ENCODE results near the gene PPP6R2.
"Not testable (repeated sequence)": the region's sequence is repeated elsewhere in the genome, so short reads cannot be mapped to it uniquely, and the experiment has no call there.

PPP6R2 gene

GRCh38 chr22:50346470-50346869 is 3.3 kb downstream of the PPP6R2 start:
- no peak for DNase-seq

GRCh38 chr22:50347157-50347556 is 4.0 kb downstream of the PPP6R2 start:
- DNase-seq, result no peak

DNA sequence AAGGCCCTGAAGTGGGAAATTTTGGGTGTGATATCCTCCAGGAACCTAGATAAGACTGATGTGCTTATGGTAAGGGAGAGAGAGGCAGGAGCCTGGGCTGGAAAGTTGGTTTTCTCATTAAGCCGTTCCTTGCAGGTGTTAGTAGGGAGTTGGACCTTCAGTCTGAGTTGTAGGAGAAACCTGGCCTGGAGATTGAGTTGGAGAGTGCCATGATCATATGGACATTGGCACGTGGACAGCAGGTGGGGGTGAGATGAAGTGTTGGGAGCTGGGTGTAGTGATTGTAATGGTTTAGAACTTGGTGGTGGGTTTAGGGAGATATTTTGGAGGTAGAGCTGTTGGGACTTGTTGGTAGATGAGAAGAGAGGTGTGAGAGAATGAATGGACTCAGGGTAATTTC is 4.9 kb downstream of the PPP6R2 start:
- DNase-seq, result no peak

GRCh38 chr22:50356186-50356585 is 13.1 kb downstream of the PPP6R2 start:
- no peak for DNase-seq

DNA sequence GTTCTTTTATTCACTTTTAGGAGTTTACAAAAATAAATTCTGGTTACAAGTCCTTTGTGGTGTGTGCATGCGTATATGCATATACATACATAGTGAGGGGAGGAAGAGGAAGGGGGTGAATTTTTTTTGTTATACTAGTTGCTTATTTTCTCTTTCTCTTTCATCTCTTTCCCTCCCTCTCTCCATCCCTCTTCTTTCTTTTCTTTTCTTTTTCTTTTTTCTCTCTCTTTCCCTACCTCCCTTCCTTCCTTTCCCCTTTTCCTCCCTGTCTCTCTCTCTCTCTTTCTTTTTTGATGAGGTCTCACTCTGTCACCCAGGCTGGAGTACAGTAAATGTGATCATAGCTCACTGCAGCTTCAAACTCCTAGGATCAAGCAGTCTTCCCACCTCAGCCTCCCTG is 14.1 kb downstream of the PPP6R2 start:
- no peak for DNase-seq

DNA sequence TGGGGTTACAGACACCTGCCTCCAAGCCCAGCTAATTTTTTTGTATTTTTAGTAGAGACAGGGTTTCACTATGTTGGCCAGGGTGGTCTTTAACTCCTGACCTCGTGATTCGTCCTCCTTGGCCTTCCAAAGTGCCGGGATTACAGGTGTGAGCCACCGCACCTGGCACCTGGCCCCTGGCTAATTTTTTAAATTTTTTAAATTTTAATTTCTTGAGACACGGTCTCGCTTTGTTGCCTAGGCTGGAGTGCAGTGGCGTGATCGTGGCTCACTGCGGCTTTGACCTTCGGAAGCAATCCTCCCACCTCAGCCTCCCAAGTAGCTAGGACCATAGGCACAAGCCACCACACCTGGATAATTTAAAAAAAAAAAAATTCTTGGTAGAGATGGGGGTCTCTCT is 14.6 kb downstream of the PPP6R2 start:
- no peak for DNase-seq

DNA sequence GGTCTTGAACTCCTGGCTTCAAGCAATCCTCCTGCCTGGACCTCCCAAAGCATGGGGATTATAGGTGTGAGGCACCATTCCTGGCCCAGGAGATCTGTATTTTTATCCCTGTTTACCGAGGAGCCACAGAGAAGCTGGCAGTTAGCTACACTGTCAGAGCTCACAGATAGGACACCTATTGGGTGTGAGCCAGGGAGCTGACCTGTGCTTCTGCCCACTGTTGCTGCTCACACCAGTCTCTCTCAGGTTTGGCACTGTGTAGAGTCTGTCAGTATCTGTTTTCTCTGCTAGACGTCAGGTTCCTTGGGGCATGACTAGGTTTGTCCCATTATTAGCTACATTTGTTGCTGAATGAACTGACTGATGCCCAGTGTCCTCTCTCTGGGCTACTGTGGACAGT is 17.5 kb downstream of the PPP6R2 start:
- no peak for DNase-seq

GRCh38 chr22:50361222-50361621 is 18.1 kb downstream of the PPP6R2 start:
- no peak for DNase-seq

DNA sequence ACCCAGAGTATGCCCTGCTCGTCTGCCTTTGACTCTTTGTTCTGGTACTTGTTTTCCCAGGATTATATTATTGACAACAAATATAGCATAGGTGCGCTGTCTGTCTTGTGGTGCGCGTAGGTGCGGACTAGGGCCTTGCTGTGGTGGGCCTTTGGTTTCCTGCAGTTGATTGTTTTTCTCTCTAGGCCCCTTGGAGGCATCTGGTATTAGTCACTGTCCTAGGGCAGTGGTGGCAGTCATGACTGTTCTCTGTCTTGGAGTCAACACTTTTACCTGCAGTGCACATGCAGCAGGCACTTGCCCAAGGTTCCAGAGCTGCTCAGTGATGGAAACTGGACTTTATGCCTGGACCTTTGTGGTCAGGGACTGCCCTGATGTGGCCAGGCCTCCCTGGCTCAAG is 18.6 kb downstream of the PPP6R2 start:
- no peak for DNase-seq

GRCh38 chr22:50363166-50363802 is 20.2 kb downstream of the PPP6R2 start:
- no peak for DNase-seq

DNA sequence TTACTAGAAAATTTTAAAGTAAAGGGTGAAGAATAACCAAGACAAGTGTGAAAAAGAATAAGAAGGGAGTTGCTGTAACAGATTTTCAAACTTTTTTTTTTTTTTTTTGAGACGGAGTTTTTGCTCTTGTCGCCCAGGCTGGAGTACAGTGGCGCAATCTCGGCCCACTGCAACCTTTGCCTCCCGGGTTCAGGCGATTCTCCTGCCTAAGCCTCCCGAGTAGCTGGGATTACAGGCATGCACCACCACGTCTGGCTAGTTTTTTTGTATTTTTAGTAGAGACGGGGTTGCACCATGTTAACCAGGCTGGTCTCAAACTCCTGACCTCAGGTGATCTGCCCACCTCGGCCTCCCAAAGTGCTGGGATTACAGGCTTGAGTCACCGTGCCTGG is 20.7 kb downstream of the PPP6R2 start:
- DNase-seq, result not testable (repeated sequence)

- DNase-seq, result no peak
Observed at GRCh38 chr22:50367778-50368500, 24.8 kb downstream of the PPP6R2 start.

DNA sequence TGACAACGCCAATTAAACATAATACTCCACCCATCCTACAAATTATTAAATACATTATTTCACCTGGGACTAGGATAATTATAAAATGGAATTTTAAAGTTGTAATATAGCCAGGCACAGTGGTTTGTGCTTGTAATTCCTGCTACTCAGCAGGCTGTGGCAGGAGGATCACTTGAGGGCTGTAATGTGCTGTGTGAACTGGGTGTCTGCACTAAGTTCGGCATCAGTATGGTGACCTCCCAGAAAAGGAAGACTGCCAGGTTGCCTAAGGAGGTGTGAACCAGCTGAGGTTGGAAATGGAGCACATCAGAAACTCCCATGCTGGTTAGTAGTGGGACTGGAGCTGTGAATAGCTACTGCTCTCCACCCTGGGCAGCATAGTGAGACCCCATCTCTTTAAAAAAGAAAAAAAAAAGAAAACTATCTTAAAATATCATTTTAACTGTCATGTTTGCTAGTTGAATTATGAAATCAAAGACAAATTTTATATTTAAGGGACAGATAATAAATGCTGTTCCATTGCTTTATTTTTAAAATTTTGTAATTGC is 28.0 kb downstream of the PPP6R2 start:
- DNase-seq, result no peak

DNA sequence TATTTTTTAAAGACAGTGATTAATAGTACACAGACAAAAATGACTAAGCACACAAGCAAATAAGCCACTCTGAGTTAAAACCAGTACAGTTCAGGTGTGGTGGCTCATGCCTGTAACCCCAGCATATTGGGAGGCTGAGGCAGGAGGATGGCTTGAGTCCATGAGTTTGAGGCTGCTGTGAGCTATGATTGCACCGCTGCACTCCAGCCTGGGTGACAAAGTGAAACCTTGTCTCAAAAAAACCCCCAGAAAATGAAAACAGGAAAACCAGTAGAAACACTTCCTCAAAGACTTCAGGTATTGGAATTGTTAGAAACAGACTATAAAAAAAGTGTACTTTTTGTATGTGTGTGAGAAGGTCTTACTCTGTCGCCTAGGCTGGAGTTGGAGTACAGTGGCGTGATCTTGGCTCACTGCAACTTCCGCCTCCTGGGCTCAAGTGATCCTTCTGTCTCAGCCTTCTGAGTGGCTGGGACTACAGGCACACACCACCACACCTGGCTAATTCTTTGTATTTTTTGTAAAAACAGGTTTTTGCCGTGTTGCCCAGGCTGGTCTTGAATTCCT is 33.0 kb downstream of the PPP6R2 start:
- DNase-seq, result no peak

DNA sequence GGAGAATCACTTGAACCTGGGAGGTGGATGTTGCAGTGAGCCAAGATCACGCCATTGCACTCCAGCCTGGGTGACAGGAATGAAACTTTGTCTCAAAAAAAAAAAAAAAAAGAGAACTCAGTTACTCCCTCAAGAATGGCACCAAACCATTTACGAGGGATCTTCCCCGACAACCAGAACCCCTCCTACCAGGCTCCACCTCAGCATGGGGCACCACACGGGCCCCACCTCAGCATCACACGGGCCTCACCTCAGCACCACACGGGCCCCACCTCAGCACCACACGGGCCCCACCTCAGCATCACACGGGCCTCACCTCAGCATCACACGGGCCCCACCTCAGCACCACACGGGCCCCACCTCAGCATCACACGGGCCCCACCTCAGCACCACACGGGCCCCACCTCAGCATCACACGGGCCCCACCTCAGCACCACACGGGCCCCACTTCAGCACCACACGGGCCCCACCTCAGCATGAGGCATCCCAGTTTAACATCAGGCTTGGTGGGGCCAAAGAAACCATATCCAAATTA is 38.0 kb downstream of the PPP6R2 start:
- DNase-seq, result not testable (repeated sequence)

- DNase-seq, result no peak
Observed at GRCh38 chr22:50396751-50397370, 53.7 kb downstream of the PPP6R2 start.

DNA sequence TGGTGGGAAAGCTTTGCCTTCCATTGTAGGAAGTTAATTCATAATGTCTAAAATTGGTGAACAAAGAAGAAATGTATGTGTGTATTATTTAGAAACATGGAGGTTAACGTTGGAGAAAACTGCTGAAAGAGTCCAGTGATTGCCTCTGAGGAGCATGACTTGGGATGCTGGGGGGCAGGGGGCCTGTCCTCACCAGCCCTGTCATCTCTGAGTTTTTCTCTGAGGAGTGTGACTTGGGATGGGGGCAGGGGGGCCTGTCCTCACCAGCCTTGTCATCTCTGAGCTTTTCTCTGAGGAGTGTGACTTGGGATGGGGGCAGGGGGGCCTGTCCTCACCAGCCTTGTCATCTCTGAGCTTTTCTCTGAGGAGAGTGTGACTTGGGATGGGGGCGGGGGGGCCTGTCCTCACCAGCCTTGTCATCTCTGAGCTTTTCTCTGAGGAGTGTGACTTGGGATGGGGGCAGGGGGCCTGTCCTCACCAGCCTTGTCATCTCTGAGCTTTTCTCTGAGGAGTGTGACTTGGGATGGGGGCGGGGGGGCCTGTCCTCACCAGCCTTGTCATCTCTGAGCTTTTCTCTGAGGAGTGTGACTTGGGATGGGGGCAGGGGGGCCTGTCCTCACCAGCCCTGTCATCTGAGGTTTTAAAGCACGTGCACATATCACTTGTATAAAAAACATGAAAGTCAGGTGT is 54.4 kb downstream of the PPP6R2 start:
- DNase-seq, result not testable (repeated sequence)

- no peak for DNase-seq
Observed at GRCh38 chr22:50398831-50399648, 55.9 kb downstream of the PPP6R2 start.

- no peak for DNase-seq
Observed at GRCh38 chr22:50399751-50400331, 56.7 kb downstream of the PPP6R2 start.

- no peak for DNase-seq
Observed at GRCh38 chr22:50400406-50400805, 57.3 kb downstream of the PPP6R2 start.

GRCh38 chr22:50400931-50401330 is 57.8 kb downstream of the PPP6R2 start:
- DNase-seq, result no peak

Measured in NCI-H1930 (cell line).